GM10847 (cell line): ENCODE results near the gene PRKRIP1.

Experiments
- POLR2A ChIP-seq: IDR thresholded peaks from 2 replicates; pipeline ENCODE4 v1.6.1; 2011; ENCODE audit not compliant: insufficient read length; ENCODE audit errors: extremely low read depth

The PRKRIP1 gene

GRCh38 chr7:102409340-102409739, 13.2 kb downstream of the PRKRIP1 start:
- no peak for TF ChIP-seq POLR2A

- TF ChIP-seq POLR2A = no peak
These were observed 14.0 kb downstream of the PRKRIP1 start for GRCh38 chr7:102410123-102410522.

- no peak for TF ChIP-seq POLR2A
These were observed 14.8 kb downstream of the PRKRIP1 start for GRCh38 chr7:102410918-102411317.

GRCh38 chr7:102412548-102412947, 16.4 kb downstream of the PRKRIP1 start:
- no peak for TF ChIP-seq POLR2A

- no peak for TF ChIP-seq POLR2A
These were observed 16.9 kb downstream of the PRKRIP1 start for GRCh38 chr7:102413091-102413490.

GRCh38 chr7:102413611-102414010, 17.4 kb downstream of the PRKRIP1 start:
- no peak for TF ChIP-seq POLR2A

GRCh38 chr7:102415685-102416225, 19.6 kb downstream of the PRKRIP1 start:
- TF ChIP-seq POLR2A = no peak

GRCh38 chr7:102416406-102416805, 20.2 kb downstream of the PRKRIP1 start:
- no peak for TF ChIP-seq POLR2A

GRCh38 chr7:102417105-102417504, 20.9 kb downstream of the PRKRIP1 start:
- TF ChIP-seq POLR2A = no peak

GRCh38 chr7:102418592-102418991, 22.4 kb downstream of the PRKRIP1 start:
- no peak for TF ChIP-seq POLR2A

- no peak for TF ChIP-seq POLR2A
These were observed 25.6 kb downstream of the PRKRIP1 start for GRCh38 chr7:102421706-102422240.

- TF ChIP-seq POLR2A = no peak
These were observed 28.0 kb downstream of the PRKRIP1 start for GRCh38 chr7:102424129-102424551.

GRCh38 chr7:102424787-102425218, 28.6 kb downstream of the PRKRIP1 start:
- no peak for TF ChIP-seq POLR2A

- TF ChIP-seq POLR2A = peak; percentile 88
These were observed 29.6 kb downstream of the PRKRIP1 start for GRCh38 chr7:102425639-102426267.

GRCh38 chr7:102426268-102427018, 30.3 kb downstream of the PRKRIP1 start:
- TF ChIP-seq POLR2A = peak; percentile 34

GRCh38 chr7:102427019-102427405, 30.8 kb downstream of the PRKRIP1 start:
- no peak for TF ChIP-seq POLR2A
